H9 (cell line): ENCODE data around the gene CCR7. TPM values are rescaled to one million over a fixed set of nuclear protein-coding genes. Genes with fewer than 3 reads are reported as not detected.

Experiments
- DNase-seq: peaks from one replicate; pipeline ENCODE4 v3.0.0-alpha.2; 2017
- H2AFZ ChIP-seq: one replicate; pipeline ENCODE4 v1.6.1; 2013; ENCODE audit warnings: mild to moderate bottlenecking, low read length, control low read depth, moderate library complexity
- H2AK5ac ChIP-seq: 2 replicates; pipeline ENCODE4 v1.6.1; 2013; ENCODE audit warnings: low read length, control low read depth, mixed read lengths; ENCODE audit not compliant: insufficient read length
- H2BK120ac ChIP-seq: one replicate; pipeline ENCODE4 v1.6.1; 2013; ENCODE audit warnings: low read depth, mild to moderate bottlenecking, low read length, control low read depth, inconsistent platforms; ENCODE audit not compliant: poor library complexity, severe bottlenecking
- H2BK12ac ChIP-seq: 2 replicates; pipeline ENCODE4 v1.6.1; 2013; ENCODE audit warnings: low read length, control low read depth, mixed read lengths, low read depth; ENCODE audit not compliant: insufficient read length
- H2BK15ac ChIP-seq: 2 replicates; pipeline ENCODE4 v1.6.1; 2013; ENCODE audit warnings: low read depth, low read length, control low read depth
- H2BK20ac ChIP-seq: one replicate; pipeline ENCODE4 v1.6.1; 2013; ENCODE audit warnings: low read depth, mild to moderate bottlenecking, low read length, control low read depth, inconsistent platforms; ENCODE audit not compliant: poor library complexity, severe bottlenecking
- H2BK5ac ChIP-seq: 2 replicates; pipeline ENCODE4 v1.6.1; 2013; ENCODE audit warnings: low read length, control low read depth, mixed read lengths; ENCODE audit not compliant: insufficient read length
- H3K14ac ChIP-seq: 2 replicates; pipeline ENCODE4 v1.6.1; 2013; ENCODE audit warnings: low read length, control low read depth; ENCODE audit not compliant: insufficient read depth
- H3K18ac ChIP-seq: 2 replicates; pipeline ENCODE4 v1.6.1; 2013; ENCODE audit warnings: low read depth, mild to moderate bottlenecking, mixed read lengths, low read length, control low read depth; ENCODE audit not compliant: insufficient read length
- H3K23ac ChIP-seq: 2 replicates; pipeline ENCODE4 v1.6.1; 2013; ENCODE audit warnings: low read length, control low read depth, mixed read lengths, low read depth; ENCODE audit not compliant: insufficient read length
- H3K23me2 ChIP-seq: 2 replicates; pipeline ENCODE4 v1.6.1; 2013; ENCODE audit warnings: low read depth, mild to moderate bottlenecking, mixed read lengths, low read length, control low read depth; ENCODE audit not compliant: insufficient read length, poor library complexity, severe bottlenecking
- H3K27ac ChIP-seq: 2 replicates; pipeline ENCODE4 v1.5.1; 2013; ENCODE audit warnings: low read length, control low read depth, mixed read lengths, low read depth; ENCODE audit not compliant: insufficient read length
- H3K27me3 ChIP-seq: 2 replicates; pipeline ENCODE4 v1.6.1; 2013; ENCODE audit warnings: low read length, control low read depth, inconsistent platforms; ENCODE audit not compliant: insufficient read depth
- H3K4ac ChIP-seq: 2 replicates; pipeline ENCODE4 v1.6.1; 2013; ENCODE audit warnings: low read depth, mild to moderate bottlenecking, control low read depth, inconsistent platforms, low read length, moderate library complexity
- H3K4me1 ChIP-seq: 2 replicates; pipeline ENCODE4 v1.6.1; 2013; ENCODE audit warnings: low read length, control low read depth, inconsistent platforms; ENCODE audit not compliant: insufficient read depth
- H3K4me2 ChIP-seq: 2 replicates; pipeline ENCODE4 v1.6.1; 2013; ENCODE audit warnings: low read length, control low read depth, mixed read lengths; ENCODE audit not compliant: insufficient read length, insufficient read depth
- H3K56ac ChIP-seq: 2 replicates; pipeline ENCODE4 v1.6.1; 2013; ENCODE audit warnings: low read depth, mild to moderate bottlenecking, mixed read lengths, low read length, control low read depth; ENCODE audit not compliant: insufficient read length
- H3K79me1 ChIP-seq: 2 replicates; pipeline ENCODE4 v1.6.1; 2013; ENCODE audit warnings: low read depth, mild to moderate bottlenecking, moderate library complexity, low read length, control low read depth, inconsistent platforms; ENCODE audit not compliant: insufficient read depth, poor library complexity, severe bottlenecking
- H3K79me2 ChIP-seq: 2 replicates; pipeline ENCODE4 v1.6.1; 2013; ENCODE audit warnings: low read length, control low read depth, inconsistent platforms; ENCODE audit not compliant: insufficient read depth
- H3K9ac ChIP-seq: 2 replicates; pipeline ENCODE4 v1.6.1; 2013; ENCODE audit warnings: low read length, control low read depth, mixed read lengths; ENCODE audit not compliant: insufficient read length; ENCODE audit errors: extremely low read depth
- H3K9me3 ChIP-seq: one replicate; pipeline ENCODE4 v1.6.1; 2013; ENCODE audit warnings: low read depth, low read length, inconsistent platforms; ENCODE audit not compliant: control insufficient read depth
- H3T11ph ChIP-seq: one replicate; pipeline ENCODE4 v1.6.1; 2013; ENCODE audit warnings: mild to moderate bottlenecking, low read length, control low read depth, inconsistent platforms
- H4K20me1 ChIP-seq: one replicate; pipeline ENCODE4 v1.6.1; 2013; ENCODE audit not compliant: control insufficient read depth, insufficient read length, insufficient read depth
- H4K5ac ChIP-seq: 2 replicates; pipeline ENCODE4 v1.6.1; 2013; ENCODE audit warnings: low read depth, mild to moderate bottlenecking, mixed read lengths, low read length, control low read depth; ENCODE audit not compliant: insufficient read length
- H4K8ac ChIP-seq: replicated peaks from 2 replicates; pipeline ENCODE4 v1.6.1; 2013; ENCODE audit warnings: low read length, control low read depth, mixed read lengths, low read depth; ENCODE audit not compliant: insufficient read length
- H4K91ac ChIP-seq: 2 replicates; pipeline ENCODE4 v1.6.1; 2013; ENCODE audit warnings: low read depth, mild to moderate bottlenecking, moderate library complexity, mixed read lengths, low read length, control low read depth; ENCODE audit not compliant: insufficient read length
- H3K27ac Mint-ChIP-seq, 3 experiments: 2 replicates in 2 of 3; 3 replicates in 1 of 3; pipeline ENCODE4 v1.8.0; 2020 to 2021; ENCODE audit warnings: mixed read lengths in 3 of 3, mild to moderate bottlenecking in 1 of 3, moderate library complexity in 1 of 3
- H3K27me3 Mint-ChIP-seq: 2 replicates; pipeline ENCODE4 v1.8.0; 2021; ENCODE audit warnings: low read depth, mild to moderate bottlenecking, moderate library complexity, mixed read lengths
- H3K36me3 Mint-ChIP-seq, 3 experiments: 2 replicates in 2 of 3; 3 replicates in 1 of 3; pipeline ENCODE4 v1.8.0; 2020 to 2021; ENCODE audit warnings: low read depth in 3 of 3, mixed read lengths in 3 of 3; ENCODE audit not compliant: insufficient read depth in 1 of 3
- H3K4me1 Mint-ChIP-seq, 2 experiments: 2 replicates each; pipeline ENCODE4 v1.8.0; 2020; ENCODE audit warnings: mixed read lengths in 2 of 2
- H3K4me3 Mint-ChIP-seq, 2 experiments: 2 replicates in 1 of 2; 3 replicates in 1 of 2; pipeline ENCODE4 v1.8.0; 2020 to 2021; ENCODE audit warnings: mild to moderate bottlenecking in 2 of 2, mixed read lengths in 2 of 2, moderate library complexity in 1 of 2
- H3K9me3 Mint-ChIP-seq, 2 experiments: 2 replicates in 1 of 2; 3 replicates in 1 of 2; pipeline ENCODE4 v1.8.0; 2020; ENCODE audit warnings: mild to moderate bottlenecking in 2 of 2, mixed read lengths in 2 of 2, moderate library complexity in 1 of 2
- WGBS: extraction: QIAGEN DNeasy Blood & Tissue Kit; methylation state at CpG from one replicate; pipeline ENCODE4 v1.1.7; 2013; ENCODE audit warnings: missing lambda C conversion rate, low lambda C conversion rate, mixed read lengths; ENCODE audit not compliant: insufficient read length; ENCODE audit errors: extremely low coverage; 5-methylcytosine and 5-hydroxymethylcytosine counted together
- total RNA-seq: library from RNA; stranded (reverse); gene quantifications from 2 replicates; pipeline ENCODE4 v1.2.1, GENCODE V29; 2021
- TF ChIP-seq, protein P1 (sequence below): fragments of 200-600 bp; sonication (generic); conservative IDR thresholded peaks from 3 replicates; pipeline ENCODE4 v1.8.0; 2021; ENCODE audit warnings: antibody characterized with exemption, mild to moderate bottlenecking

Gene CCR7
- total RNA-seq, 1 experiment from 2014 or later, result 0.31 TPM

GRCh38 chr17:40598619-40599467, 33.6 kb upstream of the CCR7 start:
- Histone ChIP-seq H4K5ac (no peak overlapping the region), H4K8ac (no peak overlapping the region), H3K27me3 (no peaks in the 10 kb centered on the region), H3K14ac (no peak overlapping the region), H3K18ac (no peak overlapping the region), H3K23me2 (no peaks in the 10 kb centered on the region), H3K9ac (no peak overlapping the region), H3K79me1 (no peaks in the 10 kb centered on the region), H4K20me1 (no peaks in the 10 kb centered on the region), H3K4me1 (no peaks in the 10 kb centered on the region), H4K91ac (no peak overlapping the region), H3K79me2 (no peaks in the 10 kb centered on the region), H2BK5ac (no peak overlapping the region), H3K56ac (no peak overlapping the region), H2BK120ac (no peak overlapping the region), H3K4ac (no peak overlapping the region), H2BK12ac (no peak overlapping the region), H3K4me2 (no peak overlapping the region), H3T11ph (no peak overlapping the region), H2BK15ac (no peak overlapping the region), H3K9me3 (no peaks in the 10 kb centered on the region), H3K27ac (no peak overlapping the region), H2AFZ (no peak overlapping the region), H2BK20ac (no peak overlapping the region), H3K23ac (no peak overlapping the region), H2AK5ac (no peak overlapping the region)
- no peak overlapping the region for H3K4me3 Mint-ChIP-seq
- TF ChIP-seq, protein P1, sequence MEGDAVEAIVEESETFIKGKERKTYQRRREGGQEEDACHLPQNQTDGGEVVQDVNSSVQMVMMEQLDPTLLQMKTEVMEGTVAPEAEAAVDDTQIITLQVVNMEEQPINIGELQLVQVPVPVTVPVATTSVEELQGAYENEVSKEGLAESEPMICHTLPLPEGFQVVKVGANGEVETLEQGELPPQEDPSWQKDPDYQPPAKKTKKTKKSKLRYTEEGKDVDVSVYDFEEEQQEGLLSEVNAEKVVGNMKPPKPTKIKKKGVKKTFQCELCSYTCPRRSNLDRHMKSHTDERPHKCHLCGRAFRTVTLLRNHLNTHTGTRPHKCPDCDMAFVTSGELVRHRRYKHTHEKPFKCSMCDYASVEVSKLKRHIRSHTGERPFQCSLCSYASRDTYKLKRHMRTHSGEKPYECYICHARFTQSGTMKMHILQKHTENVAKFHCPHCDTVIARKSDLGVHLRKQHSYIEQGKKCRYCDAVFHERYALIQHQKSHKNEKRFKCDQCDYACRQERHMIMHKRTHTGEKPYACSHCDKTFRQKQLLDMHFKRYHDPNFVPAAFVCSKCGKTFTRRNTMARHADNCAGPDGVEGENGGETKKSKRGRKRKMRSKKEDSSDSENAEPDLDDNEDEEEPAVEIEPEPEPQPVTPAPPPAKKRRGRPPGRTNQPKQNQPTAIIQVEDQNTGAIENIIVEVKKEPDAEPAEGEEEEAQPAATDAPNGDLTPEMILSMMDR, result no peak
- H3K27me3 Mint-ChIP-seq, result no peaks in the 10 kb centered on the region; the same call in none of the 2 replicates
- no peak for DNase-seq
- H3K4me1 Mint-ChIP-seq, result peaks cover 9 to 11% of the 10 kb centered on the region in 2 experiments
- H3K9me3 Mint-ChIP-seq, result no peaks in the 10 kb centered on the region
- no peaks in the 10 kb centered on the region for H3K36me3 Mint-ChIP-seq
- peak overlapping the region in 1 of 3 experiments; percentile 6; a peak in 1 of 7 replicates for H3K27ac Mint-ChIP-seq
- WGBS, result no CpG with 5 or more reads among the region's 20 CpGs
